A549 (cell line): ENCODE data around the gene TPM1. TPM values are rescaled to one million over a fixed set of nuclear protein-coding genes. Genes with fewer than 3 reads are reported as not detected.

Source experiments
- ATAC-seq, 2 experiments: fragments of 200-7000 bp in 1 of 2; fragments of >200 bp in 1 of 2; cut with Nextera tagmentation in 1 of 2; cut with Tn5 transposase in 1 of 2; 3 replicates each; pipeline versions ENCODE4 v1.8.0 to v1.9.1; 2018 to 2020; ENCODE audit warnings: mild to moderate bottlenecking in 1 of 2, moderate library complexity in 1 of 2
- CTCF ChIA-PET: fragments of 300-600 bp; sonication (Branson Sonifier 250); formaldehyde crosslinking; extraction: SDS; loops from one replicate; lab custom pipeline; 2021; ENCODE audit warnings: antibody characterized with exemption, inconsistent platforms; lab: Yijun Ruan, JAX
- POLR2A ChIA-PET: fragments of 350-600 bp; formaldehyde crosslinking; extraction: SDS; loops from one replicate; lab custom pipeline; 2021; ENCODE audit warnings: antibody characterized with exemption, inconsistent platforms; lab: Yijun Ruan, JAX
- DNase-seq, 2 experiments: peaks; one replicate each; pipeline versions ENCODE4 v3.0.0 to v3.0.0-alpha.2; 2011 to 2016; ENCODE audit warnings: low read depth in 1 of 2, low spot score in 1 of 2
- FAIRE-seq: peaks from 2 replicates; lab custom pipeline; 2011; peaks lifted over from hg19 to GRCh38; lab: Jason Lieb, UNC
- H3K27ac ChIP-seq, 2 experiments: fragments of >200 bp; sonication (Bioruptor Twin); formaldehyde crosslinking; 3 replicates each; pipeline ENCODE4 v1.5.1; 2016 to 2017
- H3K4me1 ChIP-seq: fragments of >200 bp; sonication (Bioruptor Twin); formaldehyde crosslinking; 3 replicates; pipeline ENCODE4 v1.6.1; 2016
- H3K4me2 ChIP-seq: fragments of >200 bp; sonication (Bioruptor Twin); formaldehyde crosslinking; 3 replicates; pipeline ENCODE4 v1.6.1; 2016
- H3K4me3 ChIP-seq: fragments of >200 bp; sonication (Bioruptor Twin); formaldehyde crosslinking; 3 replicates; pipeline ENCODE4 v1.5.1; 2016
- H3K9me3 ChIP-seq: fragments of >200 bp; sonication (Bioruptor Twin); formaldehyde crosslinking; 3 replicates; pipeline ENCODE4 v1.6.1; 2016
- CHD2 ChIP-seq: fragments of 150-350 bp; IDR thresholded peaks from 2 replicates; pipeline ENCODE4 v1.6.1; 2014; ENCODE audit warnings: low read length; ENCODE audit not compliant: partially characterized antibody
- EHF ChIP-seq: fragments of 250-450 bp; sonication (Bioruptor Pico); IDR thresholded peaks from 2 replicates; pipeline ENCODE4 v1.5.0; 2020; ENCODE audit warnings: mild to moderate bottlenecking
- EP300 ChIP-seq, 2 experiments: fragments of >200 bp; sonication (Bioruptor Twin); formaldehyde crosslinking; IDR thresholded peaks; 2 replicates in 1 of 2; 3 replicates in 1 of 2; pipeline ENCODE4 v1.6.1; 2016 to 2017
- ESRRA ChIP-seq: fragments of 150-350 bp; IDR thresholded peaks from 2 replicates; pipeline ENCODE4 v1.6.1; 2014; ENCODE audit warnings: mild to moderate bottlenecking, low read length, borderline replicate concordance
- FOSB ChIP-seq: fragments of 250-450 bp; sonication (Bioruptor Pico); IDR thresholded peaks from 2 replicates; pipeline ENCODE4 v1.5.0; 2020; ENCODE audit warnings: mild to moderate bottlenecking, moderate library complexity
- FOXS1 ChIP-seq: fragments of 250-450 bp; sonication (Bioruptor Pico); IDR thresholded peaks from 2 replicates; pipeline ENCODE4 v1.5.0; 2020; ENCODE audit warnings: mild to moderate bottlenecking, moderate library complexity
- GATA3 ChIP-seq: IDR thresholded peaks from 2 replicates; pipeline ENCODE4 v1.6.1; 2012; ENCODE audit warnings: borderline replicate concordance
- HOXA7 ChIP-seq: fragments of 250-450 bp; sonication (Bioruptor Pico); IDR thresholded peaks from 2 replicates; pipeline ENCODE4 v1.5.0; 2020; ENCODE audit warnings: mild to moderate bottlenecking, moderate library complexity
- HOXB5 ChIP-seq: fragments of 250-450 bp; sonication (Bioruptor Pico); IDR thresholded peaks from 2 replicates; pipeline ENCODE4 v1.5.0; 2020; ENCODE audit warnings: mild to moderate bottlenecking, moderate library complexity
- JUN ChIP-seq, 2 experiments: fragments of >200 bp; sonication (Bioruptor Twin); formaldehyde crosslinking; IDR thresholded peaks; 2 replicates in 1 of 2; 3 replicates in 1 of 2; pipeline ENCODE4 v1.6.1; 2016 to 2017
- KDM5A ChIP-seq: fragments of 200-600 bp; sonication (generic); IDR thresholded peaks from 2 replicates; pipeline ENCODE4 v1.6.1; 2016; ENCODE audit warnings: antibody characterized with exemption, mild to moderate bottlenecking
- MAFK ChIP-seq: fragments of 450-650 bp; IDR thresholded peaks from 2 replicates; pipeline ENCODE4 v1.6.1; 2014; ENCODE audit not compliant: partially characterized antibody
- NPAS2 ChIP-seq: fragments of 250-450 bp; sonication (Bioruptor Pico); IDR thresholded peaks from 2 replicates; pipeline ENCODE4 v1.8.0; 2022; ENCODE audit warnings: mild to moderate bottlenecking, moderate library complexity, borderline replicate concordance
- PHF8 ChIP-seq: fragments of 200-600 bp; sonication (generic); IDR thresholded peaks from 2 replicates; pipeline ENCODE4 v1.6.1; 2016; ENCODE audit warnings: low read depth, mild to moderate bottlenecking, antibody characterized with exemption, moderate library complexity, borderline replicate concordance
- POLR2AphosphoS2 ChIP-seq: conservative IDR thresholded peaks from 2 replicates; pipeline ENCODE4 v1.6.1; 2012; ENCODE audit warnings: low read length, improper control_type of control experiment, inconsistent platforms
- RARB ChIP-seq: fragments of 250-450 bp; sonication (Bioruptor Pico); IDR thresholded peaks from 2 replicates; pipeline ENCODE4 v1.8.0; 2021; ENCODE audit warnings: mild to moderate bottlenecking, moderate library complexity
- RNF2 ChIP-seq: fragments of 200-600 bp; sonication (generic); IDR thresholded peaks from 2 replicates; pipeline ENCODE4 v1.6.1; 2016; ENCODE audit warnings: low read depth, mild to moderate bottlenecking, antibody characterized with exemption, moderate library complexity, borderline replicate concordance
- SMC3 ChIP-seq: fragments of >200 bp; sonication (Bioruptor Twin); formaldehyde crosslinking; IDR thresholded peaks from 3 replicates; pipeline ENCODE4 v1.6.1; 2018; ENCODE audit warnings: inconsistent platforms
- TFCP2L1 ChIP-seq: fragments of 250-450 bp; sonication (Bioruptor Pico); IDR thresholded peaks from 2 replicates; pipeline ENCODE4 v1.5.0; 2021; ENCODE audit warnings: mild to moderate bottlenecking
- TP53 ChIP-seq: fragments of 250-450 bp; sonication (Bioruptor Pico); IDR thresholded peaks from 2 replicates; pipeline ENCODE4 v1.5.0; 2021; ENCODE audit warnings: mild to moderate bottlenecking, moderate library complexity
- ZC3H11A ChIP-seq: fragments of 450-650 bp; IDR thresholded peaks from 2 replicates; pipeline ENCODE4 v1.6.1; 2014; ENCODE audit warnings: antibody characterized with exemption, mild to moderate bottlenecking
- ZFP36 ChIP-seq: fragments of 450-650 bp; IDR thresholded peaks from 2 replicates; pipeline ENCODE4 v1.6.1; 2014; ENCODE audit warnings: borderline replicate concordance; ENCODE audit not compliant: partially characterized antibody
- WGBS: methylation state at CpG from one replicate; pipeline ENCODE4 v1.1.6; 2017; ENCODE audit errors: missing lambda C conversion rate; 5-methylcytosine and 5-hydroxymethylcytosine counted together
- polyA plus RNA-seq, 4 experiments: library from polyadenylated mRNA; depleted of rRNA in 3 of 4; stranded (reverse); fragments of >200 nt; fragmentation: RNase III in 1 of 4; extraction: RNeasy Plus Mini Kit Qiagen cat#74134 plus additional on column Dnase treatment in 1 of 4; gene quantifications; 2 replicates in 3 of 4; 3 replicates in 1 of 4; pipeline ENCODE4 v1.2.3, GENCODE V29; 2011 to 2017
- TF ChIP-seq, protein P1 (sequence below): IDR thresholded peaks from 2 replicates; pipeline ENCODE4 v1.6.1; 2012
- TF ChIP-seq, protein P2 (sequence below): fragments of >200 bp; sonication (Bioruptor Twin); formaldehyde crosslinking; IDR thresholded peaks from 3 replicates; pipeline ENCODE4 v1.5.1; 2016
- TF ChIP-seq, protein P3 (sequence below): IDR thresholded peaks from 2 replicates; pipeline ENCODE4 v1.6.1; 2012; ENCODE audit warnings: low read depth, borderline replicate concordance

TPM1 gene
- polyA plus RNA-seq, 2 of the 4 experiments (the other 2 are of a cell fraction), result 894 to 954 TPM

DNA sequence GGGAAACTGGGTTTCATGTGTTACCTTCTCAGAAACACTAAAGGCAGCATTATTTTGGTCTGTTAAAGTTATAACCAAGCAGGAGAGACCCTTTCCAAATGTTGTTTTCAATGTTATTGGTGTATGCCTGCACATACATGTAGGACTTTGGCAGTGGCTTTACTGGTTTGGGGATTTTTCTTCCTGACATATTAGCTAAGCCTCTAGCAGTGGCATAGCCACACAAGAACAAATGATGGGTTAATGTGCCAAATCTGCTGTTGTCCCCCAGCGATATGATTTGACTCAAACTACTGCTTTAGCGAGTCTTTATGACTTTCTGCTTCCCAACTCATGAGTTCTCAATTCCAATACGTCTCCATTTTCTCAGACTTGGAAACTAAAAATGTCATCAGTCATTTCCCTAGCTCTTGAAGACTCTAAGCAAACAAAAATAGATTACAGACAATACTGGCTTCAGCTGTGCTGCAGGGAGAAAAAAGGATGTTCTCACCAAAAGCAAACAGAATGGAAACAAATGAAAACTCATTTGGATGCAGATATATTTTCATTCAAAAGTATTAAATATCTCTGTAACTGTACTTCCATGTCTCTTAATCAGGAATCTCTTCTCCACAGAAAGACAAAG lies 29.6 kb downstream of the TPM1 start:
- Histone ChIP-seq H3K4me2 (no peak overlapping the region), H3K4me1 (peaks cover 59% of the 10 kb centered on the region), H3K27ac (peak overlapping the region; percentile 3 to 51; a peak in 4 of 6 replicates), H3K9me3 (no peaks in the 10 kb centered on the region), H3K4me3 (no peak overlapping the region)
- ATAC-seq, result no peak
- TF ChIP-seq GATA3, result no peak
- TF ChIP-seq, protein P1, sequence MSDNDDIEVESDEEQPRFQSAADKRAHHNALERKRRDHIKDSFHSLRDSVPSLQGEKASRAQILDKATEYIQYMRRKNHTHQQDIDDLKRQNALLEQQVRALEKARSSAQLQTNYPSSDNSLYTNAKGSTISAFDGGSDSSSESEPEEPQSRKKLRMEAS, result no peak
- 0 out of 2 replicates have a peak, but pooled peaks have one; percentile 18 for TF ChIP-seq EHF (CRISPR knock-in tag)
- no peak for TF ChIP-seq MAFK
- TF ChIP-seq, protein P2, sequence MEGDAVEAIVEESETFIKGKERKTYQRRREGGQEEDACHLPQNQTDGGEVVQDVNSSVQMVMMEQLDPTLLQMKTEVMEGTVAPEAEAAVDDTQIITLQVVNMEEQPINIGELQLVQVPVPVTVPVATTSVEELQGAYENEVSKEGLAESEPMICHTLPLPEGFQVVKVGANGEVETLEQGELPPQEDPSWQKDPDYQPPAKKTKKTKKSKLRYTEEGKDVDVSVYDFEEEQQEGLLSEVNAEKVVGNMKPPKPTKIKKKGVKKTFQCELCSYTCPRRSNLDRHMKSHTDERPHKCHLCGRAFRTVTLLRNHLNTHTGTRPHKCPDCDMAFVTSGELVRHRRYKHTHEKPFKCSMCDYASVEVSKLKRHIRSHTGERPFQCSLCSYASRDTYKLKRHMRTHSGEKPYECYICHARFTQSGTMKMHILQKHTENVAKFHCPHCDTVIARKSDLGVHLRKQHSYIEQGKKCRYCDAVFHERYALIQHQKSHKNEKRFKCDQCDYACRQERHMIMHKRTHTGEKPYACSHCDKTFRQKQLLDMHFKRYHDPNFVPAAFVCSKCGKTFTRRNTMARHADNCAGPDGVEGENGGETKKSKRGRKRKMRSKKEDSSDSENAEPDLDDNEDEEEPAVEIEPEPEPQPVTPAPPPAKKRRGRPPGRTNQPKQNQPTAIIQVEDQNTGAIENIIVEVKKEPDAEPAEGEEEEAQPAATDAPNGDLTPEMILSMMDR, result no peak
- peak; percentile 82 for TF ChIP-seq HOXA7 (CRISPR knock-in tag)
- TF ChIP-seq SMC3, result no peak
- TF ChIP-seq RNF2, result no peak
- TF ChIP-seq HOXB5 (CRISPR knock-in tag), result no peak
- TF ChIP-seq FOSB (CRISPR knock-in tag), result peak; percentile 77
- peak; percentile 81; the same call in 1 of the 2 replicates for TF ChIP-seq TFCP2L1
- TF ChIP-seq ZFP36, result no peak
- no peak for TF ChIP-seq ZC3H11A
- TF ChIP-seq KDM5A, result no peak
- no peak for TF ChIP-seq EP300 (IDR thresholded peaks at IDR 0.05)
- TF ChIP-seq TP53 (CRISPR knock-in tag), result peak; percentile 74; the same call in 1 of the 2 replicates
- no peak for TF ChIP-seq ESRRA
- no peak for TF ChIP-seq PHF8
- peak; percentile 40; the same call in 1 of the 2 replicates for TF ChIP-seq RARB (CRISPR knock-in tag)
- no peak for TF ChIP-seq CHD2
- TF ChIP-seq FOXS1, result no peak
- TF ChIP-seq POLR2AphosphoS2, result peak; percentile 42; the same call in 1 of the 2 replicates
- TF ChIP-seq, protein P3, sequence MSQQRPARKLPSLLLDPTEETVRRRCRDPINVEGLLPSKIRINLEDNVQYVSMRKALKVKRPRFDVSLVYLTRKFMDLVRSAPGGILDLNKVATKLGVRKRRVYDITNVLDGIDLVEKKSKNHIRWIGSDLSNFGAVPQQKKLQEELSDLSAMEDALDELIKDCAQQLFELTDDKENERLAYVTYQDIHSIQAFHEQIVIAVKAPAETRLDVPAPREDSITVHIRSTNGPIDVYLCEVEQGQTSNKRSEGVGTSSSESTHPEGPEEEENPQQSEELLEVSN, result no peak
- FAIRE-seq, result peak; percentile 82
- WGBS, result 64% methylated on average over 3 of the region's 3 CpGs
- POLR2A ChIA-PET, result interaction anchor here (1.0 to 2.9 kb wide), 4 partner anchors 15 to 30 kb away, joined by 3 to 11 read pairs (median 4); partner anchors contain the start of gene TPM1
- CTCF ChIA-PET, result interaction anchor here (0.6 to 50.6 kb wide), 4 partner anchors 7 to 726 kb away, joined by 3 to 1136 read pairs (median 570); partner anchors contain the start of gene TPM1
- DNase-seq, result no peak

DNA sequence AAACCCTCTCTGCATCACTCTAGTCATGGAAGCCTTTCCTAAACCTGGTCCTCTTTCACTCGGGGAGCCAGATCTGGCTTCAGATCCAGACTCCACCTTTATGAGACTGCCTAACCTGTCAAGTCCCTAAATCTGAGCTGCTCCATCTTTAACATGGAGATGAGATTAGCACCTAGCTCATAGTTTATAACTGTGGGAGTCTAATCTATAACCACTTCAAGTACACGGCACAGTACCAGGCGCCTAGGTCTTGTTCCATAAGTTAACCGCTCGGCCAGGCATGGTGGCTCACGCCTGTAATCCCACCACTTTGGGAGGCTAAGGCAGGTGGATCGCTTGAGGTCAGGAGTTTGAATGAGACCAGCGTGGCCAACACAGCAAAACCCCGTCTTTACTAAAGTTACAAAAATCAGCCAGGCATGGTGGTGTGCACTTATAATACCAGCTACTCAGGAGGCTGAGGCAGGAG lies 30.3 kb downstream of the TPM1 start:
- Histone ChIP-seq H3K4me2 (no peak overlapping the region), H3K9me3 (no peaks in the 10 kb centered on the region), H3K4me1 (peaks cover 56% of the 10 kb centered on the region), H3K27ac (peak overlapping the region; percentile 3 to 51; a peak in 4 of 6 replicates), H3K4me3 (no peak overlapping the region)
- ChIA-PET POLR2A (interaction anchor here (1.0 to 2.9 kb wide), 4 partner anchors 15 to 31 kb away, joined by 3 to 11 read pairs (median 4); partner anchors contain the start of gene TPM1), CTCF (interaction anchor here (0.6 to 50.6 kb wide), 4 partner anchors 6 to 225 kb away, joined by 3 to 1136 read pairs (median 570); partner anchors contain the start of gene TPM1)
- peak in 1 of 2 experiments; percentile 48 for DNase-seq
- no peak for FAIRE-seq
- WGBS, result 86% methylated on average over 9 of the region's 9 CpGs
- TF ChIP-seq JUN (IDR thresholded peaks at IDR 0.05), result peak in 1 of 2 experiments; percentile 71; a peak in 2 of 5 replicates
- peak; percentile 94 for TF ChIP-seq HOXA7 (CRISPR knock-in tag)
- TF ChIP-seq EHF (CRISPR knock-in tag), result no peak
- TF ChIP-seq POLR2AphosphoS2, result peak; percentile 13; the same call in 1 of the 2 replicates
- peak; percentile 54; the same call in 1 of the 2 replicates for TF ChIP-seq TFCP2L1
- no peak for TF ChIP-seq NPAS2 (CRISPR knock-in tag)
- peak; percentile 24; the same call in 1 of the 2 replicates for TF ChIP-seq FOSB (CRISPR knock-in tag)
- TF ChIP-seq, all 56 proteins: peak for 5
- peak; percentile 11 to 14 for ATAC-seq
